ENCODE results near the gene FBXL3.
A peak's percentile ranks its signal among the peaks of the same experiment; 100 is the strongest.

FBXL3 gene, protein sequence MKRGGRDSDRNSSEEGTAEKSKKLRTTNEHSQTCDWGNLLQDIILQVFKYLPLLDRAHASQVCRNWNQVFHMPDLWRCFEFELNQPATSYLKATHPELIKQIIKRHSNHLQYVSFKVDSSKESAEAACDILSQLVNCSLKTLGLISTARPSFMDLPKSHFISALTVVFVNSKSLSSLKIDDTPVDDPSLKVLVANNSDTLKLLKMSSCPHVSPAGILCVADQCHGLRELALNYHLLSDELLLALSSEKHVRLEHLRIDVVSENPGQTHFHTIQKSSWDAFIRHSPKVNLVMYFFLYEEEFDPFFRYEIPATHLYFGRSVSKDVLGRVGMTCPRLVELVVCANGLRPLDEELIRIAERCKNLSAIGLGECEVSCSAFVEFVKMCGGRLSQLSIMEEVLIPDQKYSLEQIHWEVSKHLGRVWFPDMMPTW

DNA sequence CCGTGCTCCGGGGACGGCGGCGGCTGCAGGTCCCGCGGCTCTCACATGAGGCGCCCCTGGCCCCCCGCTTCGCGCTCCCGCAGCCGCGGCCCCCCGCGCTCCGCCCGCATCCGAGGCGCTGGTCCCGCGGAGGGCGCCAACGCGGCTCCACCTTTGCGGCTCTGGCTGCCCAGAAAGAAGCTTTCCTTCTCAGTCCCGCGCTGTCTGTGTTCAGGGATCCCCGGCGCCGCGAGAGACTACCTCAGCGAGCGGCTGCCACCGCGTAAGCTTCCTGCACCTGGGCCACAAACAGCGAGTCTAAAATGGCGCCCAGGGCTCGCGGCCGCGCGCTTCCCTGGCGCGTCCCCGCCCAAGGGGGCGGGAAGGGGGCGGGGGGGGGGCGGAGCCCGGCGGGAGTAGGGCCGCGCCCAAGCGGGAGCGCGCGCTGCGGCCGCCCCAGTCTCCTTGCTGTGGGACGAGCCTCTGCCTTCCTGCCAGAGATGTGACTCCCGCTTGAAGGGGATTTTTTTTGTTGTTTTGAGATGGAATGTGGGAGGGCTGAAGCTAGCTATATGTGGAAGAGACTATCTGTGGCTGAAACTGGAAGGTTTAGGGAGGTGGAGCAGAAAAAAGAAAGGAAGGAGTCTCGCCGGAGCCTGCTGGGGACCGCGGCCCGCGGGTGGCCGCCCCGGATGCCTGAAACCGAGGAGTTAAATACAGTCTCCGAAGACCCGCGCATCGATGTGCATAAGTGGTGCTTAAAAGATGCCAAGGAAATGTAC, at the start of gene FBXL3:
FBXL3 (minus strand) TSS at position 299 of the 761 bp plus-strand sequence. CDS start 5,299 bp downstream, outside the sequence.
- DNase-seq: peak; percentile 61

DNA sequence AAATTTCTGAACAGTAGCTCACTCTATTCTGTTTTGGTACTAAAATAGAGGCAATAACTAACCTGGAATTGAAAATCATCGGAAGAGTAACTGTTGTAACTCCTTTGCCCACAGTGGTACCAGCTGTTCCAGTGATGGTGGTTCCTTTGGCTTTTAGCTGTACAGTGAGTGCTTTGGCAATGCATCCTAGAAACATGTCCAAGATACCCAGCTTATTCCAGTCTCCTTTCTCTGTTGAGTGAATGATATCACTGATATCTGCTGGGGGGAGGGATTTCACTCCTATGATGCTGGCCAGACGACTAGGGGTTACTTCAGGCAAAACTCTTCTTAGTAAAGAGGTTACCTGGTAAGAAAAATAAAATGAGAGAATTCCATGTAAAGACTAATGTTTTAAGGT, 40.6 kb upstream of the FBXL3 start:
- DNase-seq: no peak

DNA sequence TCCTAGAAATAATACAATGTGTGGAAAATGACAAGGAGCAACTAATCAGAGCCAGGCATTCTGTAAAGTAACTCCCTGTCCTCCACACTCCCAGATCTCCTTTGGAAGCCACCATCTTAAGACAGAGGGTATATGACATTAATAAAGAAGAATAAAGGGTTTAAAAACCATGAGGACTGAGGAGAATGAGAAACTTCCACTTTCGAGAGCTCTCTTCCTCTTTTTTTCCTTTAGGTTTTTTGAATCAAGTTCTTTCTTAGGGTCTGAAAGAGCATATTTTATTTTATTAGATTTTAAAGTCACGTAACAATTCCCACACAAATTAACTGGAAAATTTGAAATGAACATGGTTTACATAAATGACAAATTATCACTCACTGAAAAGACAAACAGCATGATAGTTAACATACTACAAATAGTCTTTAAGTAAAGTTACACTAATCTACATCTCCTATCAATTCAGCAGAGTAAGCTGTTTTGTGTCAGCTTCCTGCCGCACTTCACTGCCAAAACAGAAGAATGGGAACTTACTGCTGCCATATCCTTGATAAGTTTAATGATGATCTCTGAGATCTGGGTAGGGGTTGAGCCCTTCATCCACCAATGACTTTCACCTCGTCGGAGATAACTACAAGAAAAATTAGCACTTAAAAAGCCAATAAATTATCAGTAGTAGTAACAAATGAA, 38.6 kb upstream of the FBXL3 start:
- no peak for DNase-seq

DNA sequence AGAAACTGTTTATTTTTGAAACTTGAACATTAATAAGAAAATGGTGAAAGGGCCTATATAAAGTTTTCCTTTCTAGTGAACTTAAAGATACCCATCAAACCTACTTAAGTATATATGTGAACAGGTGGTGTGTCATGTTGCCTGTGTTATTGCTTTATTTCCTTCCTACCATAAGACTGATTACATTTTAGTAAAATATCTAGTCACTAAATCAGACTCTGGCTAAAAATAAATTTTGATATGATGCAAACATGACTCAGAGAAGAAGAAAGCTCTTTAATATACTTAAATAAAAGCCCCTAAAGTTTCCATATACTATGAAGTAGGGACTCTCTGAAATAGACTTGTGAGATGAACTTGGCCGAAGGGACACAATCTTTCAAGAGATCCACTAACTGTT, 35.1 kb upstream of the FBXL3 start:
- no peak for DNase-seq

GRCh38 chr13:77061362-77061761, 34.4 kb upstream of the FBXL3 start:
- no peak for DNase-seq

DNA sequence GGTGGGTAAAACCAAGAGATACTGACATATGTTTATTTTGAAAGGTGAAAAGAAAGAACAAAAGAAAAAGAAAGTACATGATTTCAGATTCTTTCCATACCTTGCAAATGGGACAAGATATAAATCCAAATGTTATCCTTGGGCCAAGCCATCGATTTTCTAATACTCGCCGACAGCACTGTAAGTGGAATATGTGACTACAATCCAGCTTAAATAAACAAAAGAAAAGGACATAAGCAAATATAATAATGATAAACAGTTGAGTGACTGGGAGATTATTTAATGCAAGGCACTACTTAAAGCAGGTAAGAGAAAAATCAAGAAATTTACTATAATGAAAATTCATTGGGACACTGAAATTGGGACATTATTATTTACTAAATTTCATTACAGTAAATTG, 29.9 kb upstream of the FBXL3 start:
- DNase-seq: no peak

GRCh38 chr13:77056382-77056781, 29.4 kb upstream of the FBXL3 start:
- DNase-seq: no peak

DNA sequence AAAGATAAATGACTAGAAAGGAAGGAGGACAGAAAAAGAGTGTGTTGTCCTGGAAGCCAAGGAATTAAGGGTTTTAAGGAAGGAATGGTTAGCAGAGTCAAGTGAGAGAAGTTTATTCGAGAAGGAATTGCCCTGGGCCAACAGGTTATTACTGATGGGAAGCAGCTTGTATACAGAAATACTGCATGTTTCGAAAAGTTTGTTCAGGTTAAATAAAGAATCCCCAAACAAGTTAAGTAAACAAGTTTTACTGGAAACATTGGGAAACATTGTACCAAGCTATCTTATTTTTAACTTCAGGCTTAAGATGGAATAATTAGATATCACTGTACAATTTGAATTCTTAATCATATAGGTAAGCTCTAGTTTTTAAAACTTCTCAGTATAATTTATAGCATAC, 28.2 kb upstream of the FBXL3 start:
- no peak for DNase-seq

DNA sequence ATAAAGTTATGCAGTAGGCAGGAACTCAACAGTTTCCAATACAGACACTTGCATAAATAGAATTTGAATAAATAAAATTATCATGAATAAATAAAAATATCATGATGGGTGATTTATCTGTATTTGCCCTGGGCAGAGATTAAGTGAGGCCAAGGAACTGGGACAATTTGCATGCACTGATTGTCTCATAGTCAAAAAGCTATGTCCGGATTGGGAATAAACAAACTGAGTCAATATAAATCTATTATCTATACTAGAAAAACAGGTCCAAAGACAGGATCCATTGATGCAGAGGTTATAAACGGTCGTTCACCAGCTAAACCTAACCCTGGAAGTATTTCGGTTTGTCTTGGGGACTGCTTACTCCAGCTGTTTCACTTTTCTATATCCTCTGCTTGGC, 26.2 kb upstream of the FBXL3 start:
- no peak for DNase-seq

DNA sequence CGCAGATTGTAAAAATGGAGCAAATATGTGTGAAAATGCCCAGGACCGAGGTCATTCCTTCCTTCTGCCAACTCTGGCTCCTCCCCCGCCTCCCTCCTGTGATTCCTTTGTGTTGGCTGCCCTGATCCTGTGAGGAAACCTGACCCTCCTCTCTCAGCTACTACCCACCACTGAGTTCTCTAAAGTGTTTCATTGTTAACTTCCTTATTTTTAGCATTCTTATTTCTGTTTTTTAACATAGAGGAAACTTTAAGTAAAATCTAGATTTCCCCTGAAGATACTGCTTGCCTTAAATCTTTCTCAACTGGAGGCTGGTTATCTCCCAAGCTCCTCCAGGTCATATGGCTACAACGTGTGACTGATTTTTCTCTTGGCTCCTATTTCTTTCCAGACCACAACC, 21.7 kb upstream of the FBXL3 start:
- DNase-seq: no peak

DNA sequence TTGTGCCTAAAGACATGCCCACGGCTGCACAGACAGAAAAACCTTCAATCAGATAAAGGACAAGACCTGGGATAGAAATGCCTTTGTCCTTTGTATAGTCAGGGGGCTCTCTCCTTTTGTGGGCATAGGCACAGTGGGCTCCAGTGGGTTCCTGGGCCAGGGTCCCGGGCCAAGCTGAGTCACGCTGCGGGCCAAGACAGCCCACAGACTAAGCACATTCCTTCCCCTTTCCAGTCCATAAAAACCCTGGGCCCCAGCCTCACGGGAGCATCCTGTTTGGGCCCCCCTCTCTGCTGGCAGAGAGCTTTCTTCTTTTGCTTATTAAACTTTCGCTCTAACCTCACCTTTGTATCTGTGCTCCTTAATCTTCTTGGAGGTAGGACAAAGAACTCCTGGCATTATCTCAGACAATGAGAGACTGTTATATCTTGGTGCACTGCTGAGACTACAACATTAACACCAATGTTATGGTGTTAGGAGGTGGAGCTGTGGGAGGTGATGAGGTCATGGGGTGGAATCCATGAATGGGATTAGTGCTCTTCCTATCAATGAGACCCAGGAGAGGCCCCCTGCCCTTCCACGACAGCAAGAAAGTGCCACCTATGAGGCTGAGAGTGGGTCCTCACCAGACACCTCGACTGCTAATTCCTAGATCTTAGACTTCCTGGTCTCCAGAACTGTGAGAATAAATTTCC, 20.8 kb upstream of the FBXL3 start:
- DNase-seq: no peak

DNA sequence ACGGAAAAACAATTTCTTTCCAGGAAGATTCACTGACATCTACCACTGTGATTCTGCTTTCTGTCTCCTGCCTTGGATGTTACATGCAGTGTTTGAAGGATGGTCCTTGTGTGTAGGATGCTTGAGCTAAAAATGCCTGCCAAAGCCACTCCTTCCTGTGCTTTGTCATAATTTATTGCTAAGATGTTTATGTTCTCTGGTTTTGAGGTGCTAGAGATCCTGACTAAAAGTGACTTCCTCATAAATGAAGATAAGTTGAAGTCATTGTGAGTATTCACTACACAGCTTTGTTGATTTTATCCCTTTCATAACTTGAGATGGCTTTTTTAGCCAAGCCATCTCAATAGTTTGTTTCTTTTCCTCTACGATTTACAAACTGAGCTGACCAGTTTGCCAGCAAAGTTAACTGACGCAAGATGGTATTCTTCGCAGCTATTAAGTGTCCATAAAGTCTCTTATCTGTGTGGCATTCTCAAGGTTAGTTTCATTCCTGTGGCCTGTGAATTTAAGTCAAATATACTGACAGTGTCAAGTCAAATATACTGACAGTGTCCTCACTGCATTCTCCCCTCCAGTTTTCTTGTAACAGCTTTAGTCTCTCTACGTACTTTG, 15.7 kb upstream of the FBXL3 start:
- no peak for DNase-seq

GRCh38 chr13:77040835-77041234, 13.9 kb upstream of the FBXL3 start:
- no peak for DNase-seq

GRCh38 chr13:77040076-77040475, 13.1 kb upstream of the FBXL3 start:
- no peak for DNase-seq

- DNase-seq: no peak
Observed at GRCh38 chr13:77038907-77039480, 12.0 kb upstream of the FBXL3 start.

- no peak for DNase-seq
Observed at GRCh38 chr13:77036279-77036678, 9.3 kb upstream of the FBXL3 start.

DNA sequence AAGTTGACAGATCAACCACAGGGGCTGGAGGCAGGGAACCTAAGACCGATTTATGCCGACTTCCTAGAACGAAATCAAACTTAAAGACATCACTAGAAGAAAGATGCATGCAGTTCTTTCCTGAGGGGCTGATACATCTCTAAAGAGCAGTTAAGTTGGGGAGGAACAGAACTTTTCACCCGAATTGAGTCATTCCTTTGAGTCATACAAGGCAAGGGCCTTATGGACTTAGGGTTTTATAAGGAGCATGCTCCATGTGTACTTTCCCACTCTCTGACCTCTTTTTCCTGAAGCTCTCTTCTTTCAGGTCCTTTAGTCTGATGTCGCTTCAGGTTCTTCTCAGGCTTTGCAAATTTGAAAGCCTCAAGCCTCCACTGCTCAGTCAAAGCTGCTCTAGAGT, 7.9 kb upstream of the FBXL3 start:
- DNase-seq: no peak

DNA sequence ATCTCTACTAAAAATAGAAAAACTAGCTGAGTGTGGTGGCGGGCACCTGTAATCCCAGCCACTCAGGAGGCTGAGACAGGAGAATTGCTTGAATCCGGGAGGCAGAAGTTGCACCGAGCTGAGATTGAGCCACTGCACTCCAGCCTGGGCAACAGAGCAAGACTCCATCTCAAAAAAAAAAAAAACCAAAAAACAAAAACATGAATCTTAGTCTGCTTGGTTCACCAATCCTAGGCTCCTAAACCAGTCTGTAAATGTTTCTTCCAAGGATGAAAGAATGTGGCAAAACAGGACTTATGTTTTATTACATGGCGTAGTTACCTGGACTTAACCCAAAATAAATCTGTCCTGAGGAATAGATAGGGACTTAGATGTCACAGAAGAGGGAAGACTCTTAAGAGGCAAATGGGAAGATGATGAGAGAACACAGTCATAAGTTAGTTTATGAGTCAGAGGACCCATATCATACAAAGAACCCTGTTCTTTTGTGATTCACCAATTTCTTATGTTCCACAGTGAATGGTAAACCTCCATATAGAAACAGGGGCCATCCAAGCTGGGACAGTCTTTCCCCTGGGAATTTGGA, 6.9 kb upstream of the FBXL3 start:
- no peak for DNase-seq

GRCh38 chr13:77031656-77032243, 4.8 kb upstream of the FBXL3 start:
- DNase-seq: no peak

- no peak for DNase-seq
Observed at GRCh38 chr13:77029436-77029835, 2.5 kb upstream of the FBXL3 start.

DNA sequence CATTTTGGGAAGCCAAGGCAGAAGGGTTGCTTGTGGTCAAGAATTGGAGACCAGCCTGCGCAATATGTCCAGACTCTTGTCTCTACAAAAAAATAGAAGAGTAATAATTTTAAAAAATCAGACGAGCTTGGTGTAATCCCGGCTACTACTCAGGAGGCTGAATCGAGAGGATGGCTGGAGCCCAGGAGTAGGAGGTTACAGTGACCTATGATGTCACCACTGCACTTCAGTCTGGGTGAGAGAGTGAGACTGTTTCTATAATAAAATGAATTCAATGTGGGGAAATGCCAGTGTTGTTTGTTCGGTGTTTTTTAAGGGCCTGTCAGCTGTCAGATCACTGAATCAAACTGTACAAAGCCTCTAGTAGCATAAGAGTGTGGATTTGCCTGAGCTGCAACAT, 1.2 kb upstream of the FBXL3 start:
- no peak for DNase-seq

All from GOT3 (cell line).